Measurements from ENCODE around the gene VAPA.
A peak's percentile ranks its signal among the peaks of the same experiment; 100 is the strongest.

Gene VAPA

GRCh38 chr18:9918016-9918680 is 4.3 kb downstream of the VAPA start:
- Histone ChIP-seq H2AFZ (ENCODE audit: low read depth, low read length) (no peak overlapping the region), H4K20me1 (ENCODE audit: insufficient read depth, low read length) (peaks cover 82% of the 10 kb centered on the region), H3K36me3 (replicated peaks; ENCODE audit: low read depth, low read length) (no peaks in the 10 kb centered on the region), H3K4me1 (ENCODE audit: low read length) (peaks cover 37% of the 10 kb centered on the region), H3K9me3 (ENCODE audit: insufficient read depth, low read length) (no peaks in the 10 kb centered on the region), H3K27ac (ENCODE audit: low read length) (no peak overlapping the region), H3K27me3 (ENCODE audit: low read depth, low read length) (no peaks in the 10 kb centered on the region), H3K4me2 (ENCODE audit: low read length) (no peak overlapping the region), H3K4me3 (ENCODE audit: low read length) (no peak overlapping the region), H3K79me2 (ENCODE audit: low read length) (peaks cover 92% of the 10 kb centered on the region), H3K9ac (ENCODE audit: low read length) (no peak overlapping the region)
- TF ChIP-seq CTCF (IDR thresholded peaks at IDR 0.05; ENCODE audit: low read depth, low read length) (no peak), EZH2phosphoT487 (IDR thresholded peaks at IDR 0.05; ENCODE audit: low read depth) (no peak)

- H2AFZ ChIP-seq (ENCODE audit: low read depth, low read length) = no peak overlapping the region
- H3K36me3 ChIP-seq (replicated peaks; ENCODE audit: low read depth, low read length) = no peaks in the 10 kb centered on the region
- H3K4me2 ChIP-seq (ENCODE audit: low read length) = 0 out of 2 replicates have a peak overlapping the region, but pooled peaks have one; percentile 40
- H3K27ac ChIP-seq (ENCODE audit: low read length) = no peak overlapping the region
- H3K27me3 ChIP-seq (ENCODE audit: low read depth, low read length) = no peaks in the 10 kb centered on the region
- no peak overlapping the region for H3K9ac ChIP-seq (ENCODE audit: low read length)
- no peaks in the 10 kb centered on the region for H3K9me3 ChIP-seq (ENCODE audit: insufficient read depth, low read length)
- TF ChIP-seq EZH2phosphoT487 (IDR thresholded peaks at IDR 0.05; ENCODE audit: low read depth) (no peak), CTCF (IDR thresholded peaks at IDR 0.05; ENCODE audit: low read depth, low read length) (no peak)
- H3K4me1 ChIP-seq (ENCODE audit: low read length) = peaks cover 37% of the 10 kb centered on the region
- no peak overlapping the region for H3K4me3 ChIP-seq (ENCODE audit: low read length)
- H3K79me2 ChIP-seq (ENCODE audit: low read length) = peaks cover 100% of the 10 kb centered on the region
- H4K20me1 ChIP-seq (ENCODE audit: insufficient read depth, low read length) = peaks cover 97% of the 10 kb centered on the region
These were observed 5.9 kb downstream of the VAPA start for GRCh38 chr18:9919564-9920232.

DNA sequence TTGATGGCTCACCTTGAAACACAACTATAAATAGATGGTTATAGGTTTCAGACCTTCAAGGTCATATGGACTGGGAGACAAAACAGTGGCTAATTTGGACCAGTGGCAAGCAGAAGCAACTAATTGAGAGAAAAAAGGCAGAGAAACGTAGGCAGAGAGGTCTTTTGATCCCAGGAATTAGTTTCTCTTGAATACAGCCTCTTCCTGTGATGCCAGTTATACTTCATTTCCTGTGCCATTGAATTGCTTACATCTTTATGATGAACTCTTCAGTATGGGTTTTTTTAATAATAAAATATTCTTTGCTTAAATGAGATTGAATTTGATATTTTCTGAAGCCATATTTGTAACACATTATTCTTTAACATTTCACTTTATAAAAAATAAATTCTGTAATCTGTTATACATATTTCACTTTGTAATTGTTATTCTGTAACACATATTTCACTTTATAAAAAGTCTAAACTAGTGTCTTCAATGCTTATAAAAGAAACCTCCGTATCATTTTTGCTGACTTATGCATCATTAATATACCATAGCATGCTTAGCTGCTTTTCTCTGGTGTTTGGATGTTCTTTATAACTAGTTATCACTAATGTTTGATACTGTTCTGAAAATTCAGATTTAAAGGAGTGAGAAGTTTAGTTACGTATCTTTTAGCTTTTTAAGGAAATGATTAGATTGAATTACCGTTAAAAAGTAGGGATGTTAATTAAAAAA is 8.9 kb downstream of the VAPA start:
- H3K27ac ChIP-seq (ENCODE audit: low read length) = no peak overlapping the region
- H4K20me1 ChIP-seq (ENCODE audit: insufficient read depth, low read length) = peaks cover 99% of the 10 kb centered on the region
- H3K9me3 ChIP-seq (ENCODE audit: insufficient read depth, low read length) = no peaks in the 10 kb centered on the region
- no peak overlapping the region for H2AFZ ChIP-seq (ENCODE audit: low read depth, low read length)
- TF ChIP-seq EZH2phosphoT487 (IDR thresholded peaks at IDR 0.05; ENCODE audit: low read depth) = no peak
- TF ChIP-seq CTCF (IDR thresholded peaks at IDR 0.05; ENCODE audit: low read depth, low read length) = no peak
- H3K36me3 ChIP-seq (replicated peaks; ENCODE audit: low read depth, low read length) = no peaks in the 10 kb centered on the region
- peaks cover 35% of the 10 kb centered on the region for H3K4me1 ChIP-seq (ENCODE audit: low read length)
- no peak overlapping the region for H3K4me3 ChIP-seq (ENCODE audit: low read length)
- H3K4me2 ChIP-seq (ENCODE audit: low read length) = no peak overlapping the region
- no peak overlapping the region for H3K9ac ChIP-seq (ENCODE audit: low read length)
- H3K79me2 ChIP-seq (ENCODE audit: low read length) = peaks cover 100% of the 10 kb centered on the region
- no peaks in the 10 kb centered on the region for H3K27me3 ChIP-seq (ENCODE audit: low read depth, low read length)

DNA sequence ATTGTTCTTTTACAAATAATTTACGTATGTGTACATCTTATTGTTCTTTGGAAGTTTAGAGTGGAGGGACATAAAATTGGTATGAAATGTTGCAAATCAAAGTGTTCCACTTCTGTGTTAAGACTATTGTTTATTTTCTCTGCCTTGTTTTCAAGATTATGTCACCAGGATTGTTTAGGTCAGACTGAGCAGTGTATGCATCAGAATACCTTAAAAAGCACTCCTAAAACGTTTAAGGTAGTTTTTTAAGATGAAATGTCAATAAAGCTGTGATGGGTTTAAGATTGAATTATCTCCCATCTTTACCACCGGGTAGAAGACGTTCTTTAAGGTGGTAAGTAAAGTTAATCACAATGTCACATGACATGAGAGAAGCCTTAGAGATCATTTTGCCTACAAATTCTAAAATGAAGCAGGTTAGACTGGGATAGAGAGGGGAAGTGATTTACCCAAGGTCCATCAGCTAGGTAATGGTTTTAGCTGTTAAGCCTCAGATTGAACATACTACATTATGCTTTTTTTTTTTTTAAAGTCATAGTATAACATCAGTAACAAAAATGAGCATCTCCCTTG is 10.6 kb downstream of the VAPA start:
- H3K36me3 ChIP-seq (replicated peaks; ENCODE audit: low read depth, low read length) = no peaks in the 10 kb centered on the region
- no peak overlapping the region for H3K4me2 ChIP-seq (ENCODE audit: low read length)
- peaks cover 29% of the 10 kb centered on the region for H3K4me1 ChIP-seq (ENCODE audit: low read length)
- H3K79me2 ChIP-seq (ENCODE audit: low read length) = peaks cover 100% of the 10 kb centered on the region
- H3K9me3 ChIP-seq (ENCODE audit: insufficient read depth, low read length) = no peaks in the 10 kb centered on the region
- H3K4me3 ChIP-seq (ENCODE audit: low read length) = no peak overlapping the region
- H3K9ac ChIP-seq (ENCODE audit: low read length) = no peak overlapping the region
- no peak overlapping the region for H2AFZ ChIP-seq (ENCODE audit: low read depth, low read length)
- no peak overlapping the region for H3K27ac ChIP-seq (ENCODE audit: low read length)
- no peaks in the 10 kb centered on the region for H3K27me3 ChIP-seq (ENCODE audit: low read depth, low read length)
- H4K20me1 ChIP-seq (ENCODE audit: insufficient read depth, low read length) = peaks cover 99% of the 10 kb centered on the region
- no peak for TF ChIP-seq EZH2phosphoT487 (IDR thresholded peaks at IDR 0.05; ENCODE audit: low read depth)
- no peak for TF ChIP-seq CTCF (IDR thresholded peaks at IDR 0.05; ENCODE audit: low read depth, low read length)
